H1 (cell line): ENCODE data around the gene ATXN3. TPM values are rescaled to one million over a fixed set of nuclear protein-coding genes. Genes with fewer than 3 reads are reported as not detected.

ENCODE experiments used
- BACH1 ChIP-seq: IDR thresholded peaks from 2 replicates; pipeline ENCODE4 v1.6.1; 2012; ENCODE audit warnings: low read length, improper control_type of control experiment
- CBX5 ChIP-seq: fragments of 300-800, 300-1000 bp; sonication (generic); IDR thresholded peaks from 2 replicates; pipeline ENCODE4 v1.7.1; 2016; ENCODE audit warnings: antibody characterized with exemption, low read length, low read depth
- CBX8 ChIP-seq: fragments of 300-800, 300-1000 bp; sonication (generic); IDR thresholded peaks from 2 replicates; pipeline ENCODE4 v1.7.1; 2016; ENCODE audit warnings: low read depth, low read length, borderline replicate concordance
- EGR1 ChIP-seq: IDR thresholded peaks from 2 replicates; pipeline ENCODE4 v1.6.1; 2011; ENCODE audit warnings: low read depth, low read length, borderline replicate concordance
- GABPA ChIP-seq: IDR thresholded peaks from 2 replicates; pipeline ENCODE4 v1.6.1; 2011; ENCODE audit warnings: mild to moderate bottlenecking, low read length, moderate library complexity, borderline replicate concordance; ENCODE audit not compliant: insufficient read depth
- MAFK ChIP-seq: IDR thresholded peaks from 2 replicates; pipeline ENCODE4 v1.6.1; 2012; ENCODE audit warnings: low read depth, mild to moderate bottlenecking, improper control_type of control experiment, low read length
- NANOG ChIP-seq: IDR thresholded peaks from 2 replicates; pipeline ENCODE4 v1.6.1; 2011; ENCODE audit warnings: low read length, low read depth, mild to moderate bottlenecking, inconsistent platforms; ENCODE audit not compliant: insufficient read depth, poor library complexity, severe bottlenecking
- PHF8 ChIP-seq: fragments of 200-600 bp; sonication (generic); conservative IDR thresholded peaks from 2 replicates; pipeline ENCODE4 v1.7.1; 2012; ENCODE audit warnings: low read depth, mild to moderate bottlenecking, inconsistent platforms, low read length, moderate library complexity
- POU5F1 ChIP-seq: IDR thresholded peaks from 2 replicates; pipeline ENCODE4 v1.6.1; 2011; ENCODE audit warnings: low read depth, mild to moderate bottlenecking, low read length, moderate library complexity
- RBBP5 ChIP-seq: IDR thresholded peaks from 2 replicates; pipeline ENCODE4 v1.7.1; 2012; ENCODE audit warnings: low read depth, mild to moderate bottlenecking, inconsistent platforms, low read length, moderate library complexity, borderline replicate concordance
- RXRA ChIP-seq: IDR thresholded peaks from 2 replicates; pipeline ENCODE4 v1.6.1; 2011; ENCODE audit warnings: low read depth, mild to moderate bottlenecking, low read length, moderate library complexity; ENCODE audit not compliant: insufficient read depth
- SIRT6 ChIP-seq: IDR thresholded peaks from one replicate; pipeline ENCODE4 v1.7.1; 2012; ENCODE audit warnings: low read length, inconsistent platforms
- SP1 ChIP-seq: IDR thresholded peaks from 2 replicates; pipeline ENCODE4 v1.6.1; 2011; ENCODE audit warnings: low read depth, low read length
- SP4 ChIP-seq: IDR thresholded peaks from 2 replicates; pipeline ENCODE4 v1.6.1; 2012; ENCODE audit warnings: low read length, inconsistent platforms
- TEAD4 ChIP-seq: IDR thresholded peaks from 2 replicates; pipeline ENCODE4 v1.6.1; 2012; ENCODE audit warnings: low read depth, low read length, inconsistent platforms, mixed read lengths
- polyA plus RNA-seq, 7 experiments: library from polyadenylated mRNA; depleted of rRNA in 3 of 7; stranded (reverse) in 5 of 7; unstranded in 2 of 7; fragments of >200 nt in 5 of 7; fragments of 200-250 nt in 2 of 7; gene quantifications; 1 replicate in 5 of 7; 2 replicates in 1 of 7; 4 replicates in 1 of 7; pipeline versions ENCODE4 v1.2.1 to v1.2.3, GENCODE V29; 2011 to 2013; ENCODE audit warnings: missing spikeins in 2 of 7, mixed read lengths in 2 of 7
- total RNA-seq: library from RNA; stranded (reverse); fragmentation: NEBNext Ultra II Directional; extraction: Animal tissue kit (Norgen Biotek cat#: 25700); gene quantifications from 2 replicates; pipeline ENCODE4 v1.2.1, GENCODE V29; 2021
- TF ChIP-seq, protein P1 (sequence below): IDR thresholded peaks from 2 replicates; pipeline ENCODE4 v1.6.1; 2011; ENCODE audit warnings: low read length, improper control_type of control experiment
- TF ChIP-seq, protein P2 (sequence below): IDR thresholded peaks from 2 replicates; pipeline ENCODE4 v1.6.1; 2012; ENCODE audit warnings: inconsistent platforms

Gene ATXN3
- total and polyA plus RNA-seq, 2 of the 8 experiments (the other 6 are each of a cell fraction or from before 2014, with no cell fraction given) = 8.8 to 37.2 TPM

DNA sequence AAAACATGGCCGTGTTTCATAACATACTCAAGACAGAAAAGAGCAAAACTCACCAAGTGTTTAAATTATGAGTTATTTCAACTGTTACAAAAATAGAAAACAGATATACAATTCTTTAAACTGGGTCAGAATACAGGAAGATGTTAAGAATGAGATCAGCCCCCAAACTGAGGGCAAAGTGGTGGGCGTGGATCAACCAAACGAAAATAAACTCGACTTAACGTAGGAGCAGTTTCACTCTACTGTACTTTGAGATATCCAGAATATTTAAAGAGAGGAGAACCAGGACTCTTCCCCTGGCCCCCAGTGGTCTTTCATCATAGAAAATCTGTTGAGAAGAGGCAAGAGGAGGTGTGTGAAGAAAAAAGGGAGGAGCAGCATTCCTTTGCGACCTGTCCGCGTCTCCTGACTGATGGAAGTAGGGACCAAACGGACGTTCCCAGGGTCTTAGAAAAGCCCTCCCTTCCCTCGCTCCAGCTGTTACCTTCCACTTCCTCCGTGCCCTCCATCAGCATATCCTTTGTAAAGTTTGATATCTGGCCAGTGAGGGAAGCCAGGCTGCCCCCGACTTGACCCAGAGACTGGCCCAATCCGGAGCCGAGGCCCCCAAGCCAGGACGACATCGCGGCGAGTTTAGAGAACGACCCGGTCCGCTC lies 67.2 kb downstream of the ATXN3 start (continued):
- TF ChIP-seq MAFK = no peak
- no peak for TF ChIP-seq BACH1
- TF ChIP-seq CBX8 = no peak
- no peak for TF ChIP-seq EGR1
- TF ChIP-seq, protein P1, sequence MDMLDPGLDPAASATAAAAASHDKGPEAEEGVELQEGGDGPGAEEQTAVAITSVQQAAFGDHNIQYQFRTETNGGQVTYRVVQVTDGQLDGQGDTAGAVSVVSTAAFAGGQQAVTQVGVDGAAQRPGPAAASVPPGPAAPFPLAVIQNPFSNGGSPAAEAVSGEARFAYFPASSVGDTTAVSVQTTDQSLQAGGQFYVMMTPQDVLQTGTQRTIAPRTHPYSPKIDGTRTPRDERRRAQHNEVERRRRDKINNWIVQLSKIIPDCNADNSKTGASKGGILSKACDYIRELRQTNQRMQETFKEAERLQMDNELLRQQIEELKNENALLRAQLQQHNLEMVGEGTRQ = no peak
- no peak for TF ChIP-seq CBX5
- no peak for TF ChIP-seq RBBP5
- no peak for TF ChIP-seq POU5F1
- TF ChIP-seq SIRT6 = no peak
- no peak for TF ChIP-seq SP4
- TF ChIP-seq, protein P2, sequence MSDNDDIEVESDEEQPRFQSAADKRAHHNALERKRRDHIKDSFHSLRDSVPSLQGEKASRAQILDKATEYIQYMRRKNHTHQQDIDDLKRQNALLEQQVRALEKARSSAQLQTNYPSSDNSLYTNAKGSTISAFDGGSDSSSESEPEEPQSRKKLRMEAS = no peak
- no peak for TF ChIP-seq GABPA
- no peak for TF ChIP-seq PHF8
- no peak for TF ChIP-seq TEAD4
- 0 out of 2 replicates have a peak, but pooled peaks have one; percentile 54 for TF ChIP-seq RXRA
- no peak for TF ChIP-seq NANOG
- 0 out of 2 replicates have a peak, but pooled peaks have one; percentile 63 for TF ChIP-seq SP1
